Upper lobe of right lung (tissue), 1 donor: ENCODE measurements around the gene TMEM52. TPM values are rescaled to one million over a fixed set of nuclear protein-coding genes. Genes with fewer than 3 reads are reported as not detected.
A peak's percentile ranks its signal among the peaks of the same experiment; 100 is the strongest.

ENCODE experiments used
- ATAC-seq: fragments of 200-7000 bp; cut with Tn5 transposase; one replicate; pipeline ENCODE4 v1.9.1; 2020; ENCODE audit warnings: mild to moderate bottlenecking, moderate library complexity
- DNase-seq: peaks from one replicate; pipeline ENCODE4 v3.0.0-alpha.2; 2020
- H3K27ac ChIP-seq: fragments of 200-600 bp; one replicate; pipeline ENCODE4 v1.8.0; 2022
- H3K27me3 ChIP-seq: fragments of 200-600 bp; one replicate; pipeline ENCODE4 v1.8.0; 2022; ENCODE audit warnings: mild to moderate bottlenecking
- H3K36me3 ChIP-seq: fragments of 200-600 bp; one replicate; pipeline ENCODE4 v1.8.0; 2022
- H3K4me1 ChIP-seq: fragments of 200-600 bp; one replicate; pipeline ENCODE4 v1.8.0; 2022
- H3K4me3 ChIP-seq: fragments of 200-600 bp; one replicate; pipeline ENCODE4 v1.8.0; 2022; ENCODE audit warnings: mild to moderate bottlenecking
- H3K9me3 ChIP-seq: fragments of 200-600 bp; one replicate; pipeline ENCODE4 v1.8.0; 2022
- intact Hi-C: fragments of 100-400 bp; cut with DNase I; formaldehyde crosslinking; loops from one replicate; pipeline ENCODE4 v1.11.0; 2022
- long read RNA-seq: library from polyadenylated mRNA; unstranded; transcript quantifications from one replicate; pipeline ENCODE4 v2.0.0, GENCODE V29; 2021
- total RNA-seq: library from RNA; stranded (reverse); fragmentation: NEBNext Ultra II Directional; extraction: Animal tissue kit (Norgen Biotek cat#: 25700); gene quantifications from one replicate; pipeline ENCODE4 v1.2.1, GENCODE V29; 2021
- TF ChIP-seq, protein P1 (sequence below): fragments of 200-600 bp; IDR thresholded peaks from one replicate; pipeline ENCODE4 v1.8.0; 2022; ENCODE audit warnings: antibody characterized with exemption
- donor health status: DM: no; HTN: yes; CAD: no; lungs with severe emphysema.

TMEM52 gene
- 1.5 TPM for total RNA-seq
- long read RNA-seq, result 0 reads

DNA sequence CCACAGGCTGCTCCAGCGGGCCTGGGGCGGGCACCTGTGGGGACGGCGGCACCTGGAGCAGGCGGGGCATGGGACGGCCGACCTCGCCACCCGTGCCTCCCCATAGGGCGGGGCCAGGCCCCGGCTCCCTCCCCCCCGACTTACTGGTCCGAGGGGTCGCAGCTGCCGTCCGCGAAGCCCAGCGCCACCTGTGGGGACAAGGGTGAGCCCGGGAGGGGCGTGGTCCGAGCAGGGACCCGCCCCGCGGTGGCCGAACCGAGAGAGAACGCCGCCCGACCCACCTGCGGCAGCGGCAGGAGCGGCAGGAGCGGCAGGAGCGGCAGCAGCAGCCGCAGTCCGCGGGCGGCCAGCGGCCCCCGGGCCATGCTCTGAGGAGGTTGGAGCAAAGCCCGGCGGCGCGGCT lies at the start of gene TMEM52:
Gene TMEM52, minus strand, starts transcription at position 379 of the 403 bp plus-strand sequence. Its CDS starts 14 bp downstream, at position 365.
- no peaks in the 10 kb centered on the region for H3K36me3 ChIP-seq
- TF ChIP-seq, protein P1, sequence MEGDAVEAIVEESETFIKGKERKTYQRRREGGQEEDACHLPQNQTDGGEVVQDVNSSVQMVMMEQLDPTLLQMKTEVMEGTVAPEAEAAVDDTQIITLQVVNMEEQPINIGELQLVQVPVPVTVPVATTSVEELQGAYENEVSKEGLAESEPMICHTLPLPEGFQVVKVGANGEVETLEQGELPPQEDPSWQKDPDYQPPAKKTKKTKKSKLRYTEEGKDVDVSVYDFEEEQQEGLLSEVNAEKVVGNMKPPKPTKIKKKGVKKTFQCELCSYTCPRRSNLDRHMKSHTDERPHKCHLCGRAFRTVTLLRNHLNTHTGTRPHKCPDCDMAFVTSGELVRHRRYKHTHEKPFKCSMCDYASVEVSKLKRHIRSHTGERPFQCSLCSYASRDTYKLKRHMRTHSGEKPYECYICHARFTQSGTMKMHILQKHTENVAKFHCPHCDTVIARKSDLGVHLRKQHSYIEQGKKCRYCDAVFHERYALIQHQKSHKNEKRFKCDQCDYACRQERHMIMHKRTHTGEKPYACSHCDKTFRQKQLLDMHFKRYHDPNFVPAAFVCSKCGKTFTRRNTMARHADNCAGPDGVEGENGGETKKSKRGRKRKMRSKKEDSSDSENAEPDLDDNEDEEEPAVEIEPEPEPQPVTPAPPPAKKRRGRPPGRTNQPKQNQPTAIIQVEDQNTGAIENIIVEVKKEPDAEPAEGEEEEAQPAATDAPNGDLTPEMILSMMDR, result no peak
- no peaks in the 10 kb centered on the region for H3K9me3 ChIP-seq
- H3K4me1 ChIP-seq, result peaks cover 9% of the 10 kb centered on the region
- ATAC-seq, result no peak
- no peak for DNase-seq
- H3K27ac ChIP-seq, result peak within 1 kb of the TSS; percentile 14
- intact Hi-C loops, result no loop called here
- no peaks in the 10 kb centered on the region for H3K27me3 ChIP-seq
- peak within 1 kb of the TSS; percentile 56 for H3K4me3 ChIP-seq

DNA sequence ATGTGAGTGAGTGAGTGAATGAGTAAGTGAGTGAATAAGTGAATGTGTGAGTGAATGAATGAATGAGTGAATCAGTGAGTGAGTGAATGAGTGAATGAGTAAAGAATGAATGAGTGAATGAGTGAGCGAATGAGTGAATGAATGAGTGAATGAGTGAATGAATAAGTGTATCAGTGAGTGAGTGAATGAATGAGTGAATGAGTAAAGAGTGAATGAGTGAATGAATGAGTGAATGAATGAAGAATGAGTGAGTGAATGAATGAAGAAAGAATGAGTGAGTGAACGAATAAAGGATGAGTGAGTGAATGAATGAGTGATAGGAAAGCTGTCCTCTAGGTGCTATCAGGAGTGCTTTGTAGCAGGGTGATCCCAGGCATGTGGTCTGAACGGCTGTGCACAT lies 48.8 kb upstream of the TMEM52 start:
- TF ChIP-seq, protein P1, result no peak
- Histone ChIP-seq H3K27me3 (peaks cover 10% of the 10 kb centered on the region), H3K9me3 (no peaks in the 10 kb centered on the region)

DNA sequence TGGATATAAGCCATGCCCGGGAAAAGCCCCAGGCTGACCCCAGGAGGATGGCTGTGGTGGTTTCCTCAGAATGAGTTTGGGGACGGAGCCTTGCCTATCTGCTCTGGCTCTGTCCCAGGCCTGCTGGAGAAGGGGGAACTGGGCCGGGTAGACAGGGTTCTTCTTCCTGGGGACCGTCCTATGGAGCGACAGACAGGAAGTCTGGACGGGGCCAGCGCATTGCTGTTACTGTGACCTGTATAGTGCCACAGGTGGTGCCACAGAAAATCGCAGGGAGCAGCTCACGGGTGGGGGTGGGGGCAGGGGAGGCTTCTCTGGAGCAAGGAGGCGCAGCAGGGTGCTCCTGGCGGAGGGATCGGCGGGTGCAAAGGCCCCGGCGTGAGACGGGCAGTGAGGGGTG lies 48.1 kb upstream of the TMEM52 start:
- intact Hi-C loops, result no loop called here
- Histone ChIP-seq H3K4me3 (no peak overlapping the region), H3K9me3 (no peaks in the 10 kb centered on the region), H3K36me3 (no peaks in the 10 kb centered on the region), H3K27ac (no peak overlapping the region), H3K27me3 (peaks cover 10% of the 10 kb centered on the region), H3K4me1 (no peaks in the 10 kb centered on the region)
- TF ChIP-seq, protein P1, result no peak
- DNase-seq (no peak), ATAC-seq (no peak)

More for the DNA sequence above, 48.8 kb upstream of the TMEM52 start:
- no peak overlapping the region for H3K27ac ChIP-seq
- H3K4me3 ChIP-seq, result no peak overlapping the region
- ATAC-seq, result no peak
- no peak for DNase-seq
- intact Hi-C loops, result no loop called here
- H3K4me1 ChIP-seq, result no peaks in the 10 kb centered on the region
- no peaks in the 10 kb centered on the region for H3K36me3 ChIP-seq

DNA sequence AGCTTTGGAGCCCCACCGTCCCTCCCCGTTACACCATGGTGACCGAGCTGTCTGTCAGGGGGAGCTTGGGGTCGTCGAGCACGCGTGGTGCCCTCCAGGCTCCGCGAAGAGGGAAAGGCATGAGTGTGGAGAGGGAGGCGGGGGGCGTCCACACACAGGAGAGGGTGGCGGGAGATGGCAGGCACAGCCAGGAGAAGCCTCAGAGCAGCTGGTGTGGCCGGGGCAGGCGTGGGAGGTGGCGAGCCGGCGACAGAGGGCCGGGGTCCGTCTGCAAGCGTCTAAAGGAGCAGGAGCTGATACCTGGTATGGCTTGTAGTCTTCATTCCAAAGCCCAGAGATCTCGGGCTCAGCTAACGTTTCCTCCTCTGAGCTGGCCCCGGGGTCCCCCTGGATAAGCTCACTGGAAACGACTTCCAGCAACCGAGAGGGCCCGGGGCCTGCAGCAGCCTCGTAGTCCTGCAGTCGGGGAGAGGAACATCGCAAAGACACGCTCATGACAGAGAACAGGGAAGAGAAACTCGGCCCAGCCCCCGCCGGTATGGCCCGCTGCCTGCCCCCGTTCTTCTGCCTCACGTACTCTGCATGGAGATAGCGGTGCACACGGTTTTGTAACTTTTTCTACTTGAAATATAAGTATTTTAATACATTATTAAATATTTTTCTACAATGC lies 47.1 kb upstream of the TMEM52 start:
- no peaks in the 10 kb centered on the region for H3K4me1 ChIP-seq
- TF ChIP-seq, protein P1, result no peak
- no peak for ATAC-seq
- DNase-seq, result no peak
- no peaks in the 10 kb centered on the region for H3K36me3 ChIP-seq
- no peak overlapping the region for H3K4me3 ChIP-seq
- H3K9me3 ChIP-seq, result no peaks in the 10 kb centered on the region
- H3K27ac ChIP-seq, result no peak overlapping the region
- intact Hi-C loops, result no loop called here
- H3K27me3 ChIP-seq, result peaks cover 10% of the 10 kb centered on the region

DNA sequence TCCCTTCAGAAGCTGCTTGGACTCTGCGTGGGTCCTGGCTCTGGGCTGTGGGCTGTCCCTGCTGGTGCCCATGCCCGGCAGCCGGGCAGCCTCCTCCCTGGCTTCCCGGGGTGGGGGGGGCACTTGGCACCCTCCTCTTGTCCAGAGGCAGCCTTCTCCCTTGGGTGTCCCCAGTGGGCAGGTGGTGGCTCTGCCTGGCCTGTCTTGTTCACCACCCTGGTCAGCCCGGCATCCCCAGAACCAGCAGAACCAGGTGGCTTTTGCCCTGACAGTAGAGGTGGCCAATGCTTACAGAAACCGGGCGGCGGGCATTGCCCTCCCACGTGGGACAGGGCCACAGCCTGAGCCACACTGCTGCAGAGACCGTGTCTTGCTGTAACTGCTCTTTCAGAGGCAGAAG lies 46.5 kb upstream of the TMEM52 start:
- TF ChIP-seq, protein P1, result no peak
- no peak for DNase-seq
- Histone ChIP-seq H3K4me1 (no peaks in the 10 kb centered on the region), H3K27ac (no peak overlapping the region), H3K36me3 (no peaks in the 10 kb centered on the region), H3K9me3 (no peaks in the 10 kb centered on the region), H3K4me3 (no peak overlapping the region), H3K27me3 (peaks cover 16% of the 10 kb centered on the region)
- no peak for ATAC-seq
- intact Hi-C loops, result no loop called here
